CD4-positive, alpha-beta T cell (primary cell): Measurements from ENCODE around the gene C9. TPM values are rescaled to one million over a fixed set of nuclear protein-coding genes. Genes with fewer than 3 reads are reported as not detected.

Source experiments
- ATAC-seq: fragments of 200-7000 bp; cut with Tn5 transposase; one replicate; pipeline ENCODE4 v1.10.0; 2022; ENCODE audit warnings: mild to moderate bottlenecking; ENCODE audit not compliant: poor library complexity
- CTCF ChIA-PET: fragments of 350-600 bp; sonication (Branson Sonifier 250); formaldehyde crosslinking; loops from one replicate; lab custom pipeline; 2021; ENCODE audit warnings: antibody characterized with exemption, inconsistent platforms; lab: Charles Lee
- POLR2A ChIA-PET: fragments of 350-600 bp; sonication (Branson Sonifier 250); formaldehyde crosslinking; loops from one replicate; lab custom pipeline; 2021; ENCODE audit warnings: antibody characterized with exemption, inconsistent platforms; lab: Charles Lee
- DNase-seq, 14 experiments: peaks; one replicate each; pipeline ENCODE4 v3.0.0-alpha.2; 2013 to 2020; ENCODE audit warnings: mixed read lengths in 2 of 14
- H3K27ac ChIP-seq, 2 donors: one replicate each; pipeline versions ENCODE4 v1.5.1 to v1.7.0; 2013; ENCODE audit warnings: low read length in 2 of 2, low read depth in 1 of 2, mild to moderate bottlenecking in 1 of 2
- H3K27me3 ChIP-seq, 2 experiments: 1 replicate in 1 of 2; 2 replicates in 1 of 2; pipeline versions ENCODE4 v1.6.1 to v1.7.0; 2013; ENCODE audit warnings: low read length in 2 of 2, control low read depth in 1 of 2, mild to moderate bottlenecking in 1 of 2, moderate library complexity in 1 of 2; ENCODE audit not compliant: insufficient read depth in 2 of 2, control insufficient read depth in 1 of 2
- H3K36me3 ChIP-seq: one replicate; pipeline ENCODE4 v1.6.1; 2013; ENCODE audit warnings: low read length, control low read depth; ENCODE audit not compliant: insufficient read depth
- H3K4me1 ChIP-seq: one replicate; pipeline ENCODE4 v1.6.1; 2013; ENCODE audit warnings: low read length, control low read depth; ENCODE audit not compliant: insufficient read depth
- H3K4me3 ChIP-seq: one replicate; pipeline ENCODE4 v1.5.1; 2013; ENCODE audit warnings: mild to moderate bottlenecking, low read length, moderate library complexity
- H3K9me3 ChIP-seq, 2 experiments: 1 replicate in 1 of 2; 2 replicates in 1 of 2; pipeline versions ENCODE4 v1.6.1 to v1.7.0; 2013; ENCODE audit warnings: low read length in 2 of 2, mild to moderate bottlenecking in 2 of 2, control low read depth in 1 of 2, moderate library complexity in 1 of 2; ENCODE audit not compliant: control insufficient read depth in 1 of 2, insufficient read depth in 1 of 2
- H3K27ac Mint-ChIP-seq: one replicate; pipeline ENCODE4 v1.8.0; 2020; ENCODE audit warnings: mixed read lengths
- H3K27me3 Mint-ChIP-seq: one replicate; pipeline ENCODE4 v1.8.0; 2021; ENCODE audit warnings: mixed read lengths
- H3K36me3 Mint-ChIP-seq: one replicate; pipeline ENCODE4 v1.8.0; 2021; ENCODE audit warnings: low read depth, mixed read lengths
- H3K4me1 Mint-ChIP-seq: one replicate; pipeline ENCODE4 v1.8.0; 2021; ENCODE audit warnings: low read depth, mixed read lengths
- H3K4me3 Mint-ChIP-seq: one replicate; pipeline ENCODE4 v1.8.0; 2020; ENCODE audit warnings: mild to moderate bottlenecking, mixed read lengths
- H3K9me3 Mint-ChIP-seq: one replicate; pipeline ENCODE4 v1.8.0; 2020; ENCODE audit warnings: mixed read lengths
- intact Hi-C, 2 experiments: fragments of 100-400 bp; cut with DNase I in 1 of 2; cut with micrococcal nuclease in 1 of 2; formaldehyde crosslinking; loops; one replicate each; pipeline versions ENCODE4 v1.15.1 to v1.9.0; 2023 to 2025; cut with DNase I, micrococcal nuclease
- total RNA-seq, 174 experiments: library from RNA in 2 of 174; stranded (reverse) in 2 of 174; gene quantifications; one replicate each; pipeline ENCODE4 v1.2.3 and lab custom pipeline; 2021 to 2026
- TF ChIP-seq, protein P1 (sequence below): fragments of 200-600 bp; IDR thresholded peaks from one replicate; pipeline ENCODE4 v1.8.0; 2022; ENCODE audit warnings: antibody characterized with exemption, mild to moderate bottlenecking

C9 gene
- total RNA-seq, 2 experiments from 2014 or later: not detected

GRCh38 chr5:39302472-39302871 lies 61.8 kb downstream of the C9 start:
- H3K27me3 ChIP-seq: no peaks in the 10 kb centered on the region
- intact Hi-C loops: no loop called here
- Mint-ChIP-seq H3K36me3 (no peaks in the 10 kb centered on the region), H3K4me3 (no peak overlapping the region), H3K4me1 (no peaks in the 10 kb centered on the region), H3K27me3 (no peaks in the 10 kb centered on the region), H3K9me3 (peaks cover 4% of the 10 kb centered on the region), H3K27ac (no peak overlapping the region)
- ChIA-PET CTCF (interaction anchor here (1.0 to 1.4 kb wide), 2 partner anchors 9 to 75 kb away, joined by 3 to 4 read pairs; no protein-coding TSS in a partner anchor), POLR2A (interaction anchor here (1.6 kb wide), 1 partner anchor 85 kb away, joined by 4 read pairs; no protein-coding TSS in a partner anchor)
- H3K4me1 ChIP-seq: no peaks in the 10 kb centered on the region
- H3K36me3 ChIP-seq: no peaks in the 10 kb centered on the region
- no peak for DNase-seq
- no peak for ATAC-seq
- no peak overlapping the region for H3K27ac ChIP-seq
- TF ChIP-seq, protein P1, sequence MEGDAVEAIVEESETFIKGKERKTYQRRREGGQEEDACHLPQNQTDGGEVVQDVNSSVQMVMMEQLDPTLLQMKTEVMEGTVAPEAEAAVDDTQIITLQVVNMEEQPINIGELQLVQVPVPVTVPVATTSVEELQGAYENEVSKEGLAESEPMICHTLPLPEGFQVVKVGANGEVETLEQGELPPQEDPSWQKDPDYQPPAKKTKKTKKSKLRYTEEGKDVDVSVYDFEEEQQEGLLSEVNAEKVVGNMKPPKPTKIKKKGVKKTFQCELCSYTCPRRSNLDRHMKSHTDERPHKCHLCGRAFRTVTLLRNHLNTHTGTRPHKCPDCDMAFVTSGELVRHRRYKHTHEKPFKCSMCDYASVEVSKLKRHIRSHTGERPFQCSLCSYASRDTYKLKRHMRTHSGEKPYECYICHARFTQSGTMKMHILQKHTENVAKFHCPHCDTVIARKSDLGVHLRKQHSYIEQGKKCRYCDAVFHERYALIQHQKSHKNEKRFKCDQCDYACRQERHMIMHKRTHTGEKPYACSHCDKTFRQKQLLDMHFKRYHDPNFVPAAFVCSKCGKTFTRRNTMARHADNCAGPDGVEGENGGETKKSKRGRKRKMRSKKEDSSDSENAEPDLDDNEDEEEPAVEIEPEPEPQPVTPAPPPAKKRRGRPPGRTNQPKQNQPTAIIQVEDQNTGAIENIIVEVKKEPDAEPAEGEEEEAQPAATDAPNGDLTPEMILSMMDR: no peak
- H3K4me3 ChIP-seq: no peak overlapping the region
- peaks cover 0 to 13% of the 10 kb centered on the region in 2 experiments for H3K9me3 ChIP-seq

DNA sequence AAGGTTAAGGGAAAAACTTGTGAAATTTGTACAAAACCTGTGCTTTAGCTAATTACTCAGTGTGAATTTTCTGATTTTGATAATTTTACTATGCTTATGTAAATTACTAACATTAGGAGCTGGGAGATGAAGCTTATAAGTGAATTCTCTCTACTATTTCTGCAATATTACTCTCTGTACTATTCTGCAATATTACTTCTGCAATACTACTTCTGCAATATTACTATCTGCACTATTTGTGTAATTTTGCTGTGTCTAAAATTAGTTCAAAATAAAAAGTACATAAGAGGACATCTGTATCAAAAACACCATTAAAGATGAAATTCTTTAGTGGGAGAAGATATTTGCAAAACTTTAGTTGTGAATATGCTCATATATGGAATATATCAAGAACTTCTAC lies 62.9 kb downstream of the C9 start:
- Mint-ChIP-seq H3K9me3 (peaks cover 6% of the 10 kb centered on the region), H3K4me3 (no peak overlapping the region), H3K4me1 (no peaks in the 10 kb centered on the region), H3K27ac (no peak overlapping the region), H3K36me3 (no peaks in the 10 kb centered on the region), H3K27me3 (no peaks in the 10 kb centered on the region)
- H3K27ac ChIP-seq: no peak overlapping the region
- H3K27me3 ChIP-seq: no peaks in the 10 kb centered on the region
- ATAC-seq: no peak
- CTCF ChIA-PET: no interaction called here
- intact Hi-C loops: no loop called here
- H3K4me3 ChIP-seq: no peak overlapping the region
- H3K9me3 ChIP-seq: peaks cover 0 to 13% of the 10 kb centered on the region in 2 experiments
- TF ChIP-seq, protein P1: no peak
- no peaks in the 10 kb centered on the region for H3K4me1 ChIP-seq
- DNase-seq: no peak
- POLR2A ChIA-PET: no interaction called here
- no peaks in the 10 kb centered on the region for H3K36me3 ChIP-seq

GRCh38 chr5:39299962-39300361 lies 64.3 kb downstream of the C9 start:
- Histone ChIP-seq H3K4me3 (no peak overlapping the region), H3K4me1 (no peaks in the 10 kb centered on the region), H3K9me3 (peaks cover 0 to 13% of the 10 kb centered on the region in 2 experiments), H3K36me3 (no peaks in the 10 kb centered on the region), H3K27me3 (no peaks in the 10 kb centered on the region), H3K27ac (no peak overlapping the region)
- TF ChIP-seq, protein P1: no peak
- Mint-ChIP-seq H3K4me1 (no peaks in the 10 kb centered on the region), H3K9me3 (peaks cover 6% of the 10 kb centered on the region), H3K4me3 (no peak overlapping the region), H3K27me3 (no peaks in the 10 kb centered on the region), H3K27ac (no peak overlapping the region), H3K36me3 (no peaks in the 10 kb centered on the region)
- ATAC-seq: no peak
- CTCF ChIA-PET: no interaction called here
- DNase-seq: no peak
- POLR2A ChIA-PET: no interaction called here
- intact Hi-C loops: no loop called here
